Stimulated activated CD4-positive, alpha-beta T cell treated with anti-CD3 and anti-CD28 coated beads, TNF-alpha, amount 100 ng/mL, for 4 hours (primary cell): ENCODE results near the gene CINP.
"Not testable (repeated sequence)": the region's sequence is repeated elsewhere in the genome, so short reads cannot be mapped to it uniquely, and the experiment has no call there.

Experiments
- DNase-seq, 3 experiments: peaks; one replicate each; pipeline ENCODE4 v3.0.0-alpha.2; 2020; ENCODE audit warnings: low read depth in 3 of 3

Gene CINP

GRCh38 chr14:102353126-102353619 is 9.5 kb downstream of the CINP start:
- DNase-seq = no peak

- DNase-seq = no peak
These were observed 10.5 kb downstream of the CINP start for GRCh38 chr14:102352213-102352612.

- DNase-seq = not testable (repeated sequence)
These were observed 11.1 kb downstream of the CINP start for GRCh38 chr14:102351593-102351992.

- no peak for DNase-seq
These were observed 11.7 kb downstream of the CINP start for GRCh38 chr14:102351023-102351422.

GRCh38 chr14:102348376-102348775 is 14.3 kb downstream of the CINP start:
- no peak for DNase-seq

- no peak for DNase-seq
These were observed 16.0 kb downstream of the CINP start for GRCh38 chr14:102346645-102347044.

GRCh38 chr14:102345232-102345631 is 17.5 kb downstream of the CINP start:
- DNase-seq = no peak

- DNase-seq = no peak
These were observed 18.2 kb downstream of the CINP start for GRCh38 chr14:102344485-102344884.

- no peak for DNase-seq
These were observed 18.6 kb downstream of the CINP start for GRCh38 chr14:102344084-102344483.

GRCh38 chr14:102342238-102342637 is 20.5 kb downstream of the CINP start:
- no peak for DNase-seq

- DNase-seq = no peak
These were observed 21.1 kb downstream of the CINP start for GRCh38 chr14:102341566-102341965.

- DNase-seq = no peak
These were observed 24.0 kb downstream of the CINP start for GRCh38 chr14:102338724-102339123.

GRCh38 chr14:102335163-102335562 is 27.5 kb downstream of the CINP start:
- DNase-seq = no peak

- no peak for DNase-seq
These were observed 28.6 kb downstream of the CINP start for GRCh38 chr14:102333795-102334705.

GRCh38 chr14:102333390-102333789 is 29.3 kb downstream of the CINP start:
- no peak for DNase-seq

GRCh38 chr14:102330806-102331205 is 31.9 kb downstream of the CINP start:
- no peak for DNase-seq

- not testable (repeated sequence) for DNase-seq
These were observed 33.3 kb downstream of the CINP start for GRCh38 chr14:102329381-102329780.

- no peak for DNase-seq
These were observed 36.1 kb downstream of the CINP start for GRCh38 chr14:102326583-102326982.

- no peak for DNase-seq
These were observed 36.8 kb downstream of the CINP start for GRCh38 chr14:102325791-102326345.

- DNase-seq = no peak
These were observed 39.6 kb downstream of the CINP start for GRCh38 chr14:102323102-102323501.

GRCh38 chr14:102321456-102322422 is 41.0 kb downstream of the CINP start:
- DNase-seq = no peak
